Measurements from ENCODE around the gene SAP30BP. TPM values are rescaled to one million over a fixed set of nuclear protein-coding genes. Genes with fewer than 3 reads are reported as not detected.

Gene SAP30BP
- polyA plus RNA-seq, 3 donors from 2014 or later: 71.5 to 94.2 (median 80.1) TPM

- peaks cover 0 to 2% (median 1%) of the 10 kb centered on the region in 3 donors for H3K27me3 Mint-ChIP-seq (ENCODE audit: low read depth in 3 of 3)
- no peaks in the 10 kb centered on the region for H3K9me3 Mint-ChIP-seq
- H3K4me1 Mint-ChIP-seq: peaks cover 16 to 25% of the 10 kb centered on the region in 2 donors
- no peak overlapping the region for H3K27ac Mint-ChIP-seq
- H3K4me3 Mint-ChIP-seq: no peak overlapping the region
- no peak for DNase-seq
- H3K36me3 Mint-ChIP-seq: peaks cover 5 to 22% (median 20%) of the 10 kb centered on the region in 3 donors
These were observed 3.7 kb downstream of the SAP30BP start for GRCh38 chr17:75670868-75671267.

- no peak overlapping the region for H3K4me3 Mint-ChIP-seq
- no peak overlapping the region for H3K27ac Mint-ChIP-seq
- H3K4me1 Mint-ChIP-seq: peaks cover 11 to 30% of the 10 kb centered on the region in 2 donors
- H3K9me3 Mint-ChIP-seq: no peaks in the 10 kb centered on the region
- H3K27me3 Mint-ChIP-seq (ENCODE audit: low read depth in 3 of 3): peaks cover 0 to 2% (median 0%) of the 10 kb centered on the region in 3 donors
- DNase-seq: no peak
- peaks cover 8 to 25% (median 20%) of the 10 kb centered on the region in 3 donors for H3K36me3 Mint-ChIP-seq
These were observed 4.9 kb downstream of the SAP30BP start for GRCh38 chr17:75672011-75672410.

- peak overlapping the region in 1 of 6 donors; percentile 37 for H3K27ac Mint-ChIP-seq
- no peaks in the 10 kb centered on the region for H3K9me3 Mint-ChIP-seq
- H3K27me3 Mint-ChIP-seq (ENCODE audit: low read depth in 3 of 3): no peaks in the 10 kb centered on the region
- H3K4me1 Mint-ChIP-seq: peaks cover 11 to 30% of the 10 kb centered on the region in 2 donors
- H3K36me3 Mint-ChIP-seq: peaks cover 8 to 22% (median 20%) of the 10 kb centered on the region in 3 donors
- no peak for DNase-seq
- H3K4me3 Mint-ChIP-seq: no peak overlapping the region
These were observed 6.3 kb downstream of the SAP30BP start for GRCh38 chr17:75673487-75673886.

- peaks cover 0 to 2% (median 0%) of the 10 kb centered on the region in 3 donors for H3K27me3 Mint-ChIP-seq (ENCODE audit: low read depth in 3 of 3)
- H3K27ac Mint-ChIP-seq: no peak overlapping the region
- no peak for DNase-seq
These were observed 9.3 kb downstream of the SAP30BP start for GRCh38 chr17:75676461-75676860.

GRCh38 chr17:75679706-75680211 is 12.6 kb downstream of the SAP30BP start:
- no peaks in the 10 kb centered on the region for H3K9me3 Mint-ChIP-seq
- peaks cover 0 to 2% (median 0%) of the 10 kb centered on the region in 3 donors for H3K27me3 Mint-ChIP-seq (ENCODE audit: low read depth in 3 of 3)
- H3K4me1 Mint-ChIP-seq: peaks cover 2 to 28% of the 10 kb centered on the region in 2 donors
- no peak overlapping the region for H3K4me3 Mint-ChIP-seq
- peaks cover 3 to 8% (median 4%) of the 10 kb centered on the region in 3 donors for H3K36me3 Mint-ChIP-seq
- H3K27ac Mint-ChIP-seq: no peak overlapping the region
- no peak for DNase-seq

More at GRCh38 chr17:75676461-75676860, 9.3 kb downstream of the SAP30BP start:
- Mint-ChIP-seq H3K4me3 (no peak overlapping the region), H3K36me3 (peaks cover 3 to 19% (median 13%) of the 10 kb centered on the region in 3 donors), H3K4me1 (peaks cover 5 to 22% of the 10 kb centered on the region in 2 donors), H3K9me3 (no peaks in the 10 kb centered on the region)

GRCh38 chr17:75680431-75680830 is 13.3 kb downstream of the SAP30BP start:
- Mint-ChIP-seq H3K27me3 (ENCODE audit: low read depth in 3 of 3) (peaks cover 0 to 3% (median 2%) of the 10 kb centered on the region in 3 donors), H3K27ac (no peak overlapping the region), H3K4me1 (peaks cover 3 to 34% of the 10 kb centered on the region in 2 donors), H3K36me3 (peaks cover 3 to 11% (median 4%) of the 10 kb centered on the region in 3 donors), H3K4me3 (no peak overlapping the region), H3K9me3 (no peaks in the 10 kb centered on the region)
- DNase-seq: no peak

GRCh38 chr17:75681289-75681688 is 14.2 kb downstream of the SAP30BP start:
- no peak overlapping the region for H3K4me3 Mint-ChIP-seq

GRCh38 chr17:75683583-75683982 is 16.4 kb downstream of the SAP30BP start:
- peaks cover 0 to 11% (median 7%) of the 10 kb centered on the region in 3 donors for H3K36me3 Mint-ChIP-seq
- H3K27ac Mint-ChIP-seq: peak overlapping the region in 1 of 6 donors; percentile 3
- H3K4me3 Mint-ChIP-seq: no peak overlapping the region
- peaks cover 22 to 61% of the 10 kb centered on the region in 2 donors for H3K4me1 Mint-ChIP-seq
- no peaks in the 10 kb centered on the region for H3K9me3 Mint-ChIP-seq
- peaks cover 0 to 3% (median 2%) of the 10 kb centered on the region in 3 donors for H3K27me3 Mint-ChIP-seq (ENCODE audit: low read depth in 3 of 3)
- no peak for DNase-seq

More at GRCh38 chr17:75681289-75681688, 14.2 kb downstream of the SAP30BP start:
- Mint-ChIP-seq H3K36me3 (peaks cover 0 to 14% (median 7%) of the 10 kb centered on the region in 3 donors), H3K4me1 (peaks cover 9 to 43% of the 10 kb centered on the region in 2 donors), H3K27ac (no peak overlapping the region), H3K27me3 (ENCODE audit: low read depth in 3 of 3) (peaks cover 0 to 3% (median 2%) of the 10 kb centered on the region in 3 donors), H3K9me3 (no peaks in the 10 kb centered on the region)
- no peak for DNase-seq

GRCh38 chr17:75684249-75684648 is 17.1 kb downstream of the SAP30BP start:
- no peak overlapping the region for H3K4me3 Mint-ChIP-seq
- H3K4me1 Mint-ChIP-seq: peaks cover 28 to 68% of the 10 kb centered on the region in 2 donors
- H3K9me3 Mint-ChIP-seq: no peaks in the 10 kb centered on the region
- peaks cover 0 to 11% (median 7%) of the 10 kb centered on the region in 3 donors for H3K36me3 Mint-ChIP-seq
- peak overlapping the region in 2 of 6 donors; percentile 23 to 39 for H3K27ac Mint-ChIP-seq
- no peak for DNase-seq
- H3K27me3 Mint-ChIP-seq (ENCODE audit: low read depth in 3 of 3): peaks cover 2 to 3% (median 2%) of the 10 kb centered on the region in 3 donors

GRCh38 chr17:75684924-75685323 is 17.8 kb downstream of the SAP30BP start:
- Mint-ChIP-seq H3K27me3 (ENCODE audit: low read depth in 3 of 3) (peaks cover 2 to 3% (median 2%) of the 10 kb centered on the region in 3 donors), H3K27ac (no peak overlapping the region), H3K4me1 (peaks cover 35 to 75% of the 10 kb centered on the region in 2 donors), H3K4me3 (no peak overlapping the region), H3K9me3 (no peaks in the 10 kb centered on the region), H3K36me3 (peaks cover 0 to 7% (median 4%) of the 10 kb centered on the region in 3 donors)
- no peak for DNase-seq

- H3K27me3 Mint-ChIP-seq (ENCODE audit: low read depth in 3 of 3): peaks cover 0 to 3% (median 2%) of the 10 kb centered on the region in 3 donors
- DNase-seq: no peak
- no peaks in the 10 kb centered on the region for H3K9me3 Mint-ChIP-seq
- no peak overlapping the region for H3K4me3 Mint-ChIP-seq
- peaks cover 40 to 81% of the 10 kb centered on the region in 2 donors for H3K4me1 Mint-ChIP-seq
- peaks cover 0 to 6% (median 3%) of the 10 kb centered on the region in 3 donors for H3K36me3 Mint-ChIP-seq
- H3K27ac Mint-ChIP-seq: peak overlapping the region in 2 of 6 donors; percentile 39 to 45
These were observed 18.4 kb downstream of the SAP30BP start for GRCh38 chr17:75685499-75685898.

- peaks cover 0 to 6% (median 3%) of the 10 kb centered on the region in 3 donors for H3K36me3 Mint-ChIP-seq
- H3K9me3 Mint-ChIP-seq: no peaks in the 10 kb centered on the region
- H3K27ac Mint-ChIP-seq: peak overlapping the region; percentile 36 to 88 (median 82)
- H3K4me3 Mint-ChIP-seq: peak overlapping the region in 3 of 5 donors; percentile 15 to 57 (median 39)
- H3K27me3 Mint-ChIP-seq (ENCODE audit: low read depth in 3 of 3): peaks cover 0 to 3% (median 2%) of the 10 kb centered on the region in 3 donors
- peak; percentile 7 to 25 (median 8) for DNase-seq
- peaks cover 57 to 94% of the 10 kb centered on the region in 2 donors for H3K4me1 Mint-ChIP-seq
These were observed 21.2 kb downstream of the SAP30BP start for GRCh38 chr17:75688209-75688825.

GRCh38 chr17:75689441-75689873 is 22.3 kb downstream of the SAP30BP start:
- Mint-ChIP-seq H3K27ac (peak overlapping the region; percentile 43 to 89 (median 82)), H3K27me3 (ENCODE audit: low read depth in 3 of 3) (peaks cover under 1 to 3% (median 2%) of the 10 kb centered on the region in 3 donors), H3K4me1 (peaks cover 58 to 83% of the 10 kb centered on the region in 2 donors), H3K4me3 (peak overlapping the region; percentile 39 to 86 (median 73)), H3K36me3 (peaks cover 0 to 6% (median 3%) of the 10 kb centered on the region in 3 donors), H3K9me3 (no peaks in the 10 kb centered on the region)
- DNase-seq: peak; percentile 18 to 26 (median 25)

GRCh38 chr17:75691371-75691791 is 24.2 kb downstream of the SAP30BP start:
- Mint-ChIP-seq H3K27me3 (ENCODE audit: low read depth in 3 of 3) (peaks cover 0 to 5% (median 2%) of the 10 kb centered on the region in 3 donors), H3K36me3 (peaks cover 4 to 7% (median 5%) of the 10 kb centered on the region in 3 donors), H3K4me3 (peak overlapping the region in 1 of 5 donors; percentile 6), H3K4me1 (peaks cover 50 to 63% of the 10 kb centered on the region in 2 donors), H3K9me3 (no peaks in the 10 kb centered on the region), H3K27ac (peak overlapping the region in 5 of 6 donors; percentile 9 to 84 (median 62))
- no peak for DNase-seq

All from immature natural killer cell (primary cell).